Panc1 (cell line): ENCODE data around the gene LRMDA.

Experiments
- CTCF ChIP-seq: fragments of 450-650 bp; IDR thresholded peaks from 2 replicates; pipeline ENCODE4 v1.5.1; 2017; ENCODE audit warnings: mild to moderate bottlenecking
- POLR2AphosphoS5 ChIP-seq: IDR thresholded peaks from 2 replicates; pipeline ENCODE4 v1.6.1; 2012; ENCODE audit warnings: mild to moderate bottlenecking, low read depth, low read length, moderate library complexity
- REST ChIP-seq, 2 experiments: IDR thresholded peaks; 2 replicates each; pipeline ENCODE4 v1.6.1; 2011 to 2012; ENCODE audit warnings: low read depth in 2 of 2, control low read depth in 1 of 2, low read length in 1 of 2, mild to moderate bottlenecking in 1 of 2, moderate library complexity in 1 of 2; ENCODE audit not compliant: insufficient read depth in 1 of 2

- no peak for TF ChIP-seq CTCF
- TF ChIP-seq POLR2AphosphoS5, result no peak
- no peak for TF ChIP-seq REST (IDR thresholded peaks at IDR 0.05; ENCODE audit: insufficient read depth in 1 of 2, low read depth in 2 of 2, low read length in 1 of 2)
These were observed 295.4 kb downstream of the LRMDA start for GRCh38 chr10:75726522-75727483.
